B cell (primary cell): Measurements from ENCODE around the gene SASH1. TPM values are rescaled to one million over a fixed set of nuclear protein-coding genes. Genes with fewer than 3 reads are reported as not detected.
A peak's percentile ranks its signal among the peaks of the same experiment; 100 is the strongest.

Experiments
- ATAC-seq: fragments of 200-7000 bp; cut with Tn5 transposase; one replicate; pipeline ENCODE4 v1.10.0; 2021; ENCODE audit warnings: low read depth, mild to moderate bottlenecking, moderate number of reproducible peaks, moderate library complexity
- CTCF ChIA-PET: fragments of 350-600 bp; sonication (Branson Sonifier 250); formaldehyde crosslinking; loops from one replicate; lab custom pipeline; 2021; ENCODE audit warnings: antibody characterized with exemption, inconsistent platforms; lab: Charles Lee
- POLR2A ChIA-PET: fragments of 350-600 bp; sonication (Branson Sonifier 250); formaldehyde crosslinking; loops from one replicate; lab custom pipeline; 2021; ENCODE audit warnings: antibody characterized with exemption; lab: Charles Lee
- DNase-seq: peaks from one replicate; pipeline ENCODE4 v3.0.0; 2013
- H2AFZ ChIP-seq: 2 replicates; pipeline ENCODE4 v1.6.1; 2012; ENCODE audit warnings: mild to moderate bottlenecking, low read depth, low read length; ENCODE audit not compliant: insufficient read depth, poor library complexity, severe bottlenecking
- H3K27ac ChIP-seq, 2 donors: 1 replicate in 1 of 2; 2 replicates in 1 of 2; pipeline ENCODE4 v1.5.1; 2012 to 2013; ENCODE audit warnings: low read length in 2 of 2, mild to moderate bottlenecking in 2 of 2, moderate library complexity in 1 of 2
- H3K27me3 ChIP-seq, 4 experiments: fragments of 200-600 bp in 1 of 4; sonication (generic) in 1 of 4; replicated peaks in 1 of 4; 1 replicate in 2 of 4; 2 replicates in 2 of 4; pipeline versions ENCODE4 v1.6.1 to v1.7.0; 2013 to 2016; ENCODE audit warnings: low read length in 3 of 4, mild to moderate bottlenecking in 2 of 4, mixed read lengths in 1 of 4, moderate library complexity in 1 of 4; ENCODE audit not compliant: insufficient read depth in 4 of 4, control insufficient read depth in 3 of 4; ENCODE audit errors: control extremely low read depth in 1 of 4
- H3K36me3 ChIP-seq, 2 experiments: replicated peaks in 1 of 2; 1 replicate in 1 of 2; 2 replicates in 1 of 2; pipeline versions ENCODE4 v1.6.1 to v1.7.1; 2013; ENCODE audit warnings: low read length in 1 of 2; ENCODE audit not compliant: insufficient read depth in 2 of 2, control insufficient read depth in 1 of 2; ENCODE audit errors: control extremely low read depth in 1 of 2, extremely low read depth in 1 of 2
- H3K4me1 ChIP-seq, 2 donors: fragments of 200-600 bp in 1 of 2; sonication (generic) in 1 of 2; 1 replicate in 1 of 2; 2 replicates in 1 of 2; pipeline versions ENCODE4 v1.5.1 to v1.6.1; 2013 to 2017; ENCODE audit warnings: low read length in 2 of 2; ENCODE audit not compliant: control insufficient read depth in 2 of 2, insufficient read depth in 2 of 2
- H3K4me2 ChIP-seq: replicated peaks from 2 replicates; pipeline ENCODE3; 2012; ENCODE audit warnings: mild to moderate bottlenecking, low read depth, low read length; ENCODE audit not compliant: poor library complexity, severe bottlenecking
- H3K4me3 ChIP-seq, 5 experiments: fragments of 200-600 bp in 1 of 5; sonication (generic) in 1 of 5; 1 replicate in 3 of 5; 2 replicates in 2 of 5; pipeline versions ENCODE4 v1.5.1 to v1.7.0; 2011 to 2016; ENCODE audit warnings: low read length in 4 of 5, mild to moderate bottlenecking in 4 of 5, low read depth in 2 of 5, control low read depth in 1 of 5, moderate library complexity in 1 of 5; ENCODE audit not compliant: insufficient read depth in 1 of 5; ENCODE audit errors: control extremely low read depth in 1 of 5, extremely low read depth in 1 of 5
- H3K79me2 ChIP-seq: fragments of 200-600 bp; sonication (generic); one replicate; pipeline ENCODE4 v1.6.0; 2016; ENCODE audit warnings: low read length; ENCODE audit not compliant: control insufficient read depth, insufficient read depth
- H3K9ac ChIP-seq: fragments of 200-600 bp; sonication (generic); 2 replicates; pipeline ENCODE4 v1.6.1; 2017; ENCODE audit warnings: mild to moderate bottlenecking, low read length, moderate library complexity
- H3K9me3 ChIP-seq, 3 donors: one replicate each; pipeline versions ENCODE4 v1.6.1 to v1.7.1; 2013; ENCODE audit warnings: low read length in 2 of 3; ENCODE audit not compliant: control insufficient read depth in 2 of 3, insufficient read depth in 1 of 3; ENCODE audit errors: control extremely low read depth in 1 of 3
- H4K20me1 ChIP-seq: 2 replicates; pipeline ENCODE4 v1.6.0; 2012; ENCODE audit warnings: mild to moderate bottlenecking, low read length; ENCODE audit not compliant: insufficient read depth, control insufficient read depth, poor library complexity, severe bottlenecking
- H3K27ac Mint-ChIP-seq: one replicate; pipeline ENCODE4 v1.8.0; 2021; ENCODE audit warnings: mixed read lengths
- H3K27me3 Mint-ChIP-seq: one replicate; pipeline ENCODE4 v1.8.0; 2021; ENCODE audit warnings: mixed read lengths
- H3K4me1 Mint-ChIP-seq: one replicate; pipeline ENCODE4 v1.8.0; 2021; ENCODE audit warnings: mixed read lengths
- H3K4me3 Mint-ChIP-seq: one replicate; pipeline ENCODE4 v1.8.0; 2021; ENCODE audit warnings: mixed read lengths
- H3K9me3 Mint-ChIP-seq: one replicate; pipeline ENCODE4 v1.8.0; 2022; ENCODE audit warnings: mixed read lengths; ENCODE audit not compliant: insufficient read depth
- EZH2 ChIP-seq: IDR thresholded peaks from 2 replicates; pipeline ENCODE4 v1.6.1; 2012; ENCODE audit warnings: borderline replicate concordance, low read depth, mild to moderate bottlenecking, moderate library complexity, low read length; ENCODE audit not compliant: insufficient read depth, poor library complexity, severe bottlenecking
- WGBS: methylation state at CpG from one replicate; pipeline ENCODE4 v1.1.5; 2013; ENCODE audit warnings: missing lambda C conversion rate; ENCODE audit not compliant: insufficient coverage; 5-methylcytosine and 5-hydroxymethylcytosine counted together
- intact Hi-C: fragments of 100-400 bp; cut with micrococcal nuclease; formaldehyde crosslinking; loops from one replicate; pipeline ENCODE4 v1.10.0; 2022
- polyA plus RNA-seq: library from polyadenylated mRNA; depleted of rRNA; stranded (reverse); fragments of >200 nt; gene quantifications from 2 replicates; pipeline ENCODE4 v1.2.3, GENCODE V29; 2012
- total RNA-seq, 2 donors: library from RNA; stranded (reverse); fragments of 120-200 nt in 1 of 2; gene quantifications; 1 replicate in 1 of 2; 2 replicates in 1 of 2; pipeline versions ENCODE4 v1.2.3 to v1.2.4, GENCODE V29; 2013 to 2022
- TF ChIP-seq, protein P1 (sequence below): fragments of 200-600 bp; IDR thresholded peaks from one replicate; pipeline ENCODE4 v1.8.0; 2022; ENCODE audit warnings: antibody characterized with exemption, mild to moderate bottlenecking

Gene SASH1
- total and polyA plus RNA-seq, 2 donors (not counting 1 experiment from before 2014, with no cell fraction given): 0.01 to 0.07 TPM

DNA sequence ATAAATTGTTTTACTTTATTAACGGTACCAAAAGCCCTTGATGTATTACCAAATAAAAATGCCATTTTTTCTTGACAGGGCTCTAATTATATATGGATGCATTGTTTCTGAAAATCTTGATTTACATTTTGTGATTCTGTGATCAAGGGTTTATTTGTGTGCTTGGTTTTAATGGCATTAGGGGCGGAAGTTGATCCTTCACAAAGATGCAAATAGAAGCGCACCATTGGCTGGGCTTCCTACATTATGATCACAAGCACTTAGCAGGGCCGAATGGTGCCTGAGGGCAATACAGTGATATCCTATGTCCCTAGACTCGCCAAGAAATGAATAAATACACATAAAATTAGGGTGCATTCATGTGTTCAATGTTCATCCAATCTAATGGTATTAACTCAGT is 231.3 kb downstream of the SASH1 start:
- Mint-ChIP-seq H3K27ac (no peak overlapping the region), H3K27me3 (peaks cover 16% of the 10 kb centered on the region), H3K4me1 (peaks cover 5% of the 10 kb centered on the region), H3K9me3 (no peaks in the 10 kb centered on the region), H3K4me3 (no peak overlapping the region)
- no peak overlapping the region for H3K27ac ChIP-seq
- TF ChIP-seq, protein P1, sequence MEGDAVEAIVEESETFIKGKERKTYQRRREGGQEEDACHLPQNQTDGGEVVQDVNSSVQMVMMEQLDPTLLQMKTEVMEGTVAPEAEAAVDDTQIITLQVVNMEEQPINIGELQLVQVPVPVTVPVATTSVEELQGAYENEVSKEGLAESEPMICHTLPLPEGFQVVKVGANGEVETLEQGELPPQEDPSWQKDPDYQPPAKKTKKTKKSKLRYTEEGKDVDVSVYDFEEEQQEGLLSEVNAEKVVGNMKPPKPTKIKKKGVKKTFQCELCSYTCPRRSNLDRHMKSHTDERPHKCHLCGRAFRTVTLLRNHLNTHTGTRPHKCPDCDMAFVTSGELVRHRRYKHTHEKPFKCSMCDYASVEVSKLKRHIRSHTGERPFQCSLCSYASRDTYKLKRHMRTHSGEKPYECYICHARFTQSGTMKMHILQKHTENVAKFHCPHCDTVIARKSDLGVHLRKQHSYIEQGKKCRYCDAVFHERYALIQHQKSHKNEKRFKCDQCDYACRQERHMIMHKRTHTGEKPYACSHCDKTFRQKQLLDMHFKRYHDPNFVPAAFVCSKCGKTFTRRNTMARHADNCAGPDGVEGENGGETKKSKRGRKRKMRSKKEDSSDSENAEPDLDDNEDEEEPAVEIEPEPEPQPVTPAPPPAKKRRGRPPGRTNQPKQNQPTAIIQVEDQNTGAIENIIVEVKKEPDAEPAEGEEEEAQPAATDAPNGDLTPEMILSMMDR: no peak
- TF ChIP-seq EZH2: no peak
- no peaks in the 10 kb centered on the region for H3K36me3 ChIP-seq
- intact Hi-C loops: no loop called here
- peaks cover 0 to 5% of the 10 kb centered on the region in 2 donors for H3K4me1 ChIP-seq
- H2AFZ ChIP-seq: no peak overlapping the region
- no peak overlapping the region for H3K4me2 ChIP-seq
- POLR2A ChIA-PET: no interaction called here
- no peaks in the 10 kb centered on the region for H4K20me1 ChIP-seq
- no peak overlapping the region for H3K9ac ChIP-seq
- DNase-seq: no peak
- ATAC-seq: no peak
- CTCF ChIA-PET: interaction anchor here (0.5 to 1.7 kb wide), 4 partner anchors 14 to 461 kb away, joined by 3 to 6 read pairs (median 3); no protein-coding TSS in a partner anchor
- H3K79me2 ChIP-seq: no peaks in the 10 kb centered on the region
- 100% methylated on average over 2 of the region's 5 CpGs for WGBS
- no peak overlapping the region for H3K4me3 ChIP-seq
- H3K9me3 ChIP-seq: no peaks in the 10 kb centered on the region
- peaks cover 0 to 4% (median 0%) of the 10 kb centered on the region in 4 experiments for H3K27me3 ChIP-seq

DNA sequence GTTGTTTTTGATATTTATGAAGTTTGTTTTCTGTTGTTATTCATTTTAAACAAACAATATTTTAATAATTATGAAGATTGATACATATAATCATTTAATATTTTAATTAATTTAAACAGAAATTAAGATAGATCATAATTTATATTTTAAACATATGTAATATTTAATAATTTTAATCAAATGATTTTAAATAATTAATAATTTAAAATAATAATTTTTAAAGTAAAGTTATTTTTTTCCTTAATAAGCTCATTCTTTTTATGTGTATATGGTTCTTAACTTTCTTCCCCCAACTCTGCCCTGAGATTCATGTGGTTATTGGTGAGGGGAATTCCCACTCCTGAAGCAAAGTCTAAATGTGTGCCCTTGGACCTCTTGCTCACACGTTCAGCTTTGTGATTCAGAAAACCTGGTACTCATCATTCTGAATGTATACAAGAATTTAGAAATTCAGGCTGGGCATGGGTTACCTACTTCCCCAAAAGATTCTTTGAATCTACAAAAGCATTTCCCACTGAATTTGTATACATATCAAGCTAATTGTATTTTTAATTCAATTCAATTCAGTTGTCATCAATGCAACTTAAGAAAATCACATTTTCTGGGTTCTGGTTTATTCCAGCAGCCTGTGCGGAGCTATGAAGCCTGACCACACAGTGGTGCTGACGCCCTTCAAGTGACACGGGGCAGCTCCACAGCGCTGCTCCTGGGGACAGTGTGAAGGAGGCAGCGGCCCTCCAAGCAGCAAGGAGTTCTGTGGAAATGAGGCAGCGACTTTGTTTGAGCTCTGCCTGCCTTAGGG is 235.2 kb downstream of the SASH1 start:
- no peak overlapping the region for H3K27ac ChIP-seq
- no peaks in the 10 kb centered on the region for H3K9me3 Mint-ChIP-seq
- POLR2A ChIA-PET: no interaction called here

More for the DNA sequence above, 235.2 kb downstream of the SASH1 start:
- TF ChIP-seq, protein P1: peak; percentile 86
- no peak for TF ChIP-seq EZH2
- Histone ChIP-seq H3K4me3 (no peak overlapping the region), H2AFZ (no peak overlapping the region), H3K79me2 (no peaks in the 10 kb centered on the region), H4K20me1 (no peaks in the 10 kb centered on the region), H3K9me3 (no peaks in the 10 kb centered on the region), H3K27me3 (no peaks in the 10 kb centered on the region), H3K4me2 (no peak overlapping the region), H3K4me1 (peaks cover 0 to 5% of the 10 kb centered on the region in 2 donors), H3K36me3 (no peaks in the 10 kb centered on the region), H3K9ac (no peak overlapping the region)
- peaks cover 5% of the 10 kb centered on the region for H3K4me1 Mint-ChIP-seq
- intact Hi-C loops: loop anchor here (1.0 to 5.0 kb wide), 5 partner anchors 122 to 451 kb away; no protein-coding TSS in a partner anchor
- no peak overlapping the region for H3K27ac Mint-ChIP-seq
- peaks cover 3% of the 10 kb centered on the region for H3K27me3 Mint-ChIP-seq
- 2% methylated on average over 5 of the region's 7 CpGs for WGBS
- ATAC-seq: peak; percentile 100
- peak; percentile 83 for DNase-seq
- H3K4me3 Mint-ChIP-seq: no peak overlapping the region
- CTCF ChIA-PET: interaction anchor here (0.6 to 3.6 kb wide), 79 partner anchors 8 to 939 kb away, joined by 3 to 68 read pairs (median 4); partner anchors contain the start of gene UST
